ENCODE data around the gene PTPRT.

GRCh38 chr20:42360621-42361020 lies 829.1 kb downstream of the PTPRT start:
- no peak for TF ChIP-seq CTCF (conservative IDR thresholded peaks at IDR 0.05; ENCODE audit: low read depth, low read length)
- no peak for TF ChIP-seq POLR2A (IDR thresholded peaks at IDR 0.05; ENCODE audit: low read depth, low read length)
- TF ChIP-seq MAZ (IDR thresholded peaks at IDR 0.05; ENCODE audit: borderline replicate concordance, low read depth, low read length) = no peak
- no peak for TF ChIP-seq BHLHE40 (IDR thresholded peaks at IDR 0.05; ENCODE audit: low read depth, low read length)
- TF ChIP-seq USF2 (IDR thresholded peaks at IDR 0.05; ENCODE audit: low read depth, low read length) = no peak
- no peak for TF ChIP-seq MAFK (IDR thresholded peaks at IDR 0.05; ENCODE audit: low read depth, low read length)
- no peak for TF ChIP-seq RFX5 (IDR thresholded peaks at IDR 0.05; ENCODE audit: low read depth, low read length)
- no peak for TF ChIP-seq ELK1 (IDR thresholded peaks at IDR 0.05; ENCODE audit: borderline replicate concordance, low read depth, low read length)
- TF ChIP-seq CEBPB (IDR thresholded peaks at IDR 0.05; ENCODE audit: low read depth, low read length) = no peak
- TF ChIP-seq CHD1 (IDR thresholded peaks at IDR 0.05; ENCODE audit: low read depth, low read length) = no peak
- no peak for TF ChIP-seq FOS (IDR thresholded peaks at IDR 0.05; ENCODE audit: low read depth, low read length)

All from IMR-90 (cell line).